NCI-H1694 treated with DMSO at 0.1 percent for 48 hours (cell line): ENCODE results near the gene C3orf70.

Source experiments
- DNase-seq: peaks from one replicate; lab custom pipeline; 2025; lab: John Stamatoyannopoulos, UW

The C3orf70 gene

DNA sequence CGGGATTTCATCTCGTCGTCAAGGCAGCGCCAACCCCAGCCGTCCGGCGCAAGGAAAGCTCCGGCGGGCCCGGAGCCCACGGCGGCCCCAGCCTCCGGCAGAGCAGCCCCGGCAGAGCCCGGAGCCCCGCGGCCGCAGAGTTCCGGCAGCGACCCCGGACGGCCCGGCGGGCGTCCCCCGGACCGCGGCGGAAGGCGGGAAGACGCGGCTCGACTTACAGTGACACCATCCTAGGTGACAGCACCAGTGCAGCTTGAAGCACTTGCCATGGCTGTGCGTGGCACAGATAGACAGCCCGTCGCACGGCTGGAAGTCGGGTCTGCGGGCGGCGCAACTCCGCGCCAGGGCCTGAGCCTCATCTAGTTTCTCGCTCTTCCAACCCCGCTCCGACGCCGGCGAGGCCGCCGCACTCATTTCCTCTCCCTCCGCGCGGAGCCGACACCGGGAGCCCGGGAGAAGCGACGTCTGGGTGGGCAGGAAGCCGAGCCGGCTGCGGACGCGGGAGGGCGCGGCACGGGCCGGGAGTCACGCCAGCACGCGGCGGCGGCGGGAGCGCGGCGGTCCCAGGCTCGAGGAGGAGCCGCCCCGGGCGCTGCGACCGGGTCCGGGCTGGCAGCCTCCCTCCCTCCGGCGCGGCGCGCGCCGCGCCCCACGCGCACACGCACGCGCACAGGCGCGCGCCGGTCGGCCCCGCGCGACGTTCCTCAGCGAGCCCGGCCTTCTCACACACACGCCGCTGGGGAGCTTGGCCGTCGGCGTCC, at the start of gene C3orf70:
TSS of gene C3orf70 (minus strand) at position 651 of the 761 bp plus-strand sequence. CDS start at position 414, 237 bp downstream.
- peak; percentile 56 for DNase-seq

DNA sequence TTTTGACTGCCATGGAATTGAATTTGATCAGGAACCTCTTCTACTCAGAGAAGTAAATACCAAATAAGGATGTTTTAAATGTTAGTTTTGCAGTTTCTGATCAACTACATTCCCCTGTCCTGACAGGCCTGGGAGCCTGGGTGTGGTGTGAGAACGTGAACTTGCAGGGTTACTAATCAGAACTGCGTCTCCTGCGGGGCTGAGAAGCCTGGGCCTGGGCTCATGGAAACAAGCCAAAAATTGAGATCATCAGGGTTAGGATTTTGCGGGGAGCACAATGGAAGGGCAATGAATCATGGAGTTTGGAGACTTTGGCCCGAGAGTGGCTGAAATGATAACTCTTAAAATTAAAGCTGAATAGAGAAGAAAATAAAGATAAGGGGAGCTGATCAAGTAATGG, 47.8 kb upstream of the C3orf70 start:
- no peak for DNase-seq

DNA sequence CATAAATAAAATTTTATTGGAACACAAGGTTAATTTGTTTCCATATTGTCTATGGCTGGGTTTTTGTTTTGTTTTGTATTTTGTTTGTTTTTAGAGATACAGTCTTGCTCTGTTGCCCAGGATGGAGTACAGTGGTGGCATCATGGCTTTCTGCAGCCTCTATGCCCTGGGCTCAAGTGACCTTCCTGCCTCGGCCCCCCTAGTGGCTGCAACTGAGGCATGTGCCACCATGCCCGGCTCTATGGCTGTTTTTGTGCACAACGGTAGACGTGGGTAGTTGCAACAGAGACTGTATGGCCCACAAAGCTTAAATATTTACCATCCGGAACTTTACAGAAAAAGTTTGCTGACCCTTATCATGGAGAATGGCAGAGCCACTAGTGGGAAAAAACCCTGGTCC, 46.8 kb upstream of the C3orf70 start:
- DNase-seq, result no peak

- no peak for DNase-seq
Observed at GRCh38 chr3:185199206-185199605, 46.3 kb upstream of the C3orf70 start.

DNA sequence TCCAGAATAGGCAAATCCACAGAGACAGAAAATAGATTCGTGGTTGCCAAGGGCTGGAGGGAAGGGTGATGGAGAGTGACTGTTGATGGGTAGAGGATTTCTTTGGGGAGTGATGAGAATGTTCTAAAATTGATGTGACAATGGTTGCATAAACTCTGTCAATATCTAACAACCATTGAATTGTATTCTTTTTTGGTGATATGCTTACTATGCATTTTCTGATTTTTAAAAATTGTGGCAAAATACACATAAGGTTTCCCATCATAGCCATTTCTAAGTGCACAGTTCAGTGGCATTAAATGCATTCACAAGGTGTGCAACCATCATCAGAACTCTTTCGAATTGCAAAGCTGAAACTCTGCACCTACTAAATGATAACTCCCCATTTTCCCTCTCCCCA, 44.2 kb upstream of the C3orf70 start:
- DNase-seq, result no peak

DNA sequence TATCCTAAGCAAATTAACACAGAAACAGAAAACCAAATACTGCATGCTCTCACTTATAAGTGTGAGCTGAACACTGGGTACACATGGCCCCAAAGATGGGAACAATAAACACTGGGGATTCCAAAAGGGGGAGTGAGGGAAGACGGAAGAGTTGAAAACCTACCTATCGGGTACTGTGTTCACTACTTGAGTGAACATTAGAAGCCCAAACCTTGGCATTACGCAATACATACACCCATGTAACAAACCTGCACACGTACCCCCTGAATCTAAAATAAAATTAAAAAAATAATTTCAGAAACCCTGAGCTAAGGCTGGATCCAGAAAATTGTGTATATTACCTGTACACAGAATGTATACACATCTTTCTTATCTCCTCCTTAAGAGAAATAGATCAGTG, 42.8 kb upstream of the C3orf70 start:
- no peak for DNase-seq

DNA sequence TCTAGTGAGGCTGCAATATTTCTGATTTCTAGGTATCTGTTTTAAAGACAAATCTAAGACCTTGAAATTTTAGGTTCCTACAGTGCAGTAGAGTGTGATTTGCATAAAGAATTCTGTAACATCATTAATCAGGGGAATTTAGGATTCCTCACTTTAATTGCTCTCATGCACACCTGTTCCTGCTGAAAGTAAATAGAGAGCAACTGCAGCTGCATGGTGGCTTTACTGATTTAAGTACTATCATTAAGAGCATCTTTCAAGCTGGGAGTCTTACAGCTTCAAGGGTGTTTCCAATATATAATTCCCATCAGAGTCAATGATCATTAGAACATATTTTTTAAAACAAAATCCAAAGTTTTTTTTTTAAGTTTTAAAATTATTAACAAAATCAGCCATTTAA, 36.0 kb upstream of the C3orf70 start:
- DNase-seq, result no peak

DNA sequence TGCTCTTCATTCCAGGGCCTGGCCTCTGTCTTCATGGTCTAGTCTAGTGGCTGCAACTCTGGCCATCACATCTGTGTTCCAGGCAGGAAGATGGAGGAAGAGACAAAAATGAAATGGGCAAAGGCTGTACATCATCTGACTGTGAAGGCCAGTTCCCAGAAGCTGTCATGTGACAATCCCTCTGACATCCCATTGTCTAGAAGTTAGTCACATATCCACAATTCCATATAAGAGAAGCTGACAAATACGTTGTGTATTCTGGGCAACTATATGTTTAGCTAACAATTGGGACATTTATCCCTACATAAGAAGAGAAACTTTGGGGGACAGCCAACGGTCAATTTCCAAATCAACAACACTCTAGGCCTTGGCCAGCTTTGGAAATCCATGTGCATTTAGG, 34.5 kb upstream of the C3orf70 start:
- no peak for DNase-seq

DNA sequence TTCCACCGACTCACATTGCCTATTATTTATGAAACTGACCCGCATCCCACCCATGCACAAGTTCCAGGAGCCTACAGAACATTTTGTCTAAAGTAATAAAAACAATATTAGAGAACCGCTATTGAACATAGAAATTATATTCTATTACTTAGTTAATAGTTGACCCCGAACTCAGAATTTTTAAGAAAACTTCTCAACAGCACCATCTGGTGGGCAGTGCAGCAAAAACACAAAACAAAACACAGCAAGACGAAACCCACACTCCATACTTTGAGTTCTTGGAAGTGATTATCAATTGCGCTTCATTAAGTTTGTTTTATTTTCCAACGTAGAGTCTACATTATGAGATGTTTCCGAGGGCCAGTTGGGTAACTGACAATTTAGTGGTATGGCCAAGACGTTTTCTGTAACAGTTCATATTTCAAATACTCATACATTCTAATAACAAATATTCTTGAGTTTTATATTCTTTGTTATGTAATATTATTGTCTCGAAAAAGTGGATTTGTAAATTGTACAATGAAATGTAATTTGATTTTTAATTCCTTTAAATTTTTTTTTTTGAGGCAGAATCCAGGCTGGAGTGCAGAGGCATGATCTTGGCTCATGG, 24.0 kb upstream of the C3orf70 start:
- DNase-seq, result peak; percentile 4

- DNase-seq, result no peak
Observed at GRCh38 chr3:185175370-185175987, 22.6 kb upstream of the C3orf70 start.

GRCh38 chr3:185172086-185173049, 19.5 kb upstream of the C3orf70 start:
- DNase-seq, result no peak

DNA sequence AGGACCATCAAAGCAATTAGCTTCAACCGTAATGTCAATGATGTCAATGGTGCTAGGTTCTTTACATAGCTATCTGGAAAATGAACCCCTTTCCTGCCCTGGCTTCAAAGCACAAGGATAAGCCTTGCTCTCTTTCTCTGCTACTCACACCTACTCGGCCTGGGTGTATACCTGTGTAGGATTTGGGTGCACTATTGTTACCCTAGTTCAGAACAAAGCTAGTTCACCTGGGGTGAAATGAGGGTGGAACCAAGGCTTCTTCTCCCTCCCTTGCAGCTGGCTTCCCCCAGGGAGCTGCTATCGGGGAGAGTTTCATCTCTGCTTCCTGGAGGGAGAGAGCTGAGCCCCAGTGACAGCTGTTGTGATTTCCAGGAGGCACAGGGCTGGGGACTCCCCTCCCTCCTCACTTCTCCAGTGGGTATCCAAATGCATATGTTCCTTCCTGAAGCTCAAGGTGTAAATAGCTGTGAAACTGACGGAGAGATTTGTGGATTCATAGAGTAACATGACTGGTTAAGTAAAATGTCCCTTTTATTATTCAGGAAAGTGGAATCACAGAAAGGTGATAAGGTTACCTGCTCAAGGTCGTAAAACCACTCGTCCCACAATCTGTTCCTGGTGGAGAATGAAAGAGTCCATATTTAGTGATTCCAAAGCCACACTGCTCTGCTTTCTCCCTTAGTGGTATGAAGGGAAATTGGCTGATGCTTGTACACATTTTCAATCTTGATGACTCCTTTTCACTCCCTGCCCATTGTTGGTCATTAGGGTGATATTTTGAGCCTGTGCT, 11.8 kb upstream of the C3orf70 start:
- peak; percentile 23 for DNase-seq

GRCh38 chr3:185162634-185163033, 9.8 kb upstream of the C3orf70 start:
- DNase-seq, result no peak

DNA sequence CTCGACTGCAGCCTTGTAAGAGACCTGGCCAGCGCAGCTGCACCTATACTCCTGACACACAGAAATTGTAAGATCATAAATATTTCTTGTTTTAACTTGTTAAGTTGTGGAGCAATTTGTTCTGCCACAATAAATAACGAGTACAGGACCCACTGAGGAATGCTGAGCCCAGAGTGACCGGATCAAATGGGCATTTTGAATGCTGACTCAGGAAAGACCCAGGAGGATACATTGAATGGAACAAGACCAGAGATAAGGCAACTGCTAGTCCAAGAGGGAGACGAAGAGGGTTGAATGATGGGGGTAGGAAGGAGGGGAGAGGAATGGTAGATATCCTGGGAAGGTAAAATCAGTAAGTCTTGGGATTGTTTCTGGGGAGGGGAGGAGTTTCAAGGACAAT, 8.9 kb upstream of the C3orf70 start:
- no peak for DNase-seq

GRCh38 chr3:185157347-185157746, 4.5 kb upstream of the C3orf70 start:
- DNase-seq, result no peak

- DNase-seq, result no peak
Observed at GRCh38 chr3:185155678-185156077, 2.8 kb upstream of the C3orf70 start.

DNA sequence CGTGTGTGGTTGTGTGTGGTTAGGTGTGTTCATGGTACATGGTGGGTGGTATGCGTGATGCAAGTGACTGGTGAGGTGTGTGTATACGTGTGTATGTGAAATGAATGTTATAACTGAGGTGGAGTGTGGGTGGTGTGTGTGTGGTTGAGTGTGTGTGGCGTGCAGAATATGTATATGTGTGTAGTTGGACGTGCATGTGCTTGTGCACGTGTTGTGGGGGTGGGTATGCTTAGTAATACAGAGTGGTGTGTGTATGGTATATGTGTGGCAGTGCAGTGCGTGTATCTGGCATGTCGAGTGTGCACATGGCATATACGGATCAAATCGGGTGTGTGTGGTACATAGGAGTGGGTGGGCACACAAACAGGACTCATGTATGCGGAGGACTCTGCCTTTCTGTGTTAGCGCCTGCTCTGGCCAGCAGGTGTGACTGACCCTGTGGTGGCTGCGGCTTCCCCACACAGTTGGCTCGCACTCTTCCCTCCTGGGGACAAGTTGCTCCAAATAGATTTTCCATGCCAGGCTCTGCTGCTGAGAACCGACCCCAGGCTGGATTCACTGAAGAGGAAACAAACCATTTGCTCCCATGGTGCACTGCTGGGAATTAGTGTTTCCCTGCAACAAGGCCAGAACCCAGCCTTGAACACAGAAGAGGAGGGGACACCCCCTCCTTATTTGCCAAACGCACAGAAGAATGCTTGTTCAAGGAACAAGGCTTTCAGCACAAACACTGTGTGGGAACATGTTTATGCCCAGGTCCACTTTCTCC, 1.2 kb upstream of the C3orf70 start:
- no peak for DNase-seq

DNA sequence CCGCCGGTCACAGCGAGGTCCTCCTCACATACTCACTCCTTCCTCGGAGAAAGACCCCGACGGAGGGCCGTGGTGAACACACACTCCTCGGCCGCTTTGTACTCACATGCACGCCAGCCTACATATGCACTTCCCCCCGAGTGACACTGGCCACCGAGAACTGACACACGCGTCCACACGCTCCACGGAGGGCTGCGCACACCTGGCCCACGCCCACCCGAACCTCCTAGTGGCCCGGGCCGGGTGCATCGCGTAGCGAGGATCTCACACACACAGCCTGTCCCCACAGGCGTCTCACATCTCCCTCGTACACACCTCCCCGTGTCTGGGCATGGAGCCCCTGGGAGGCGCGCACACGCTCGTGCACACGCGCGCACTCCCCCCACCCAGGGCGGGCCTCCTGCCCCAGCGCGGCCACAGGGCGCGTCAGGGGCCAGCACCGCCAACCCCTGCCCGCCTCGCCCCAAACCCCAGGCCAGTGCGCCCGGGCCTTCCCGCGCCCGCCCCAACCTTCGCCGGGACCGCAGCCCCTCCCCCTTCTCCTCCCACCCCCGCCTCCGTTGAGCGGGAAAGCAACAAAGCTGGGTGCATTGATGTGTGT, 411 bp upstream of the C3orf70 start:
- DNase-seq, result no peak

DNA sequence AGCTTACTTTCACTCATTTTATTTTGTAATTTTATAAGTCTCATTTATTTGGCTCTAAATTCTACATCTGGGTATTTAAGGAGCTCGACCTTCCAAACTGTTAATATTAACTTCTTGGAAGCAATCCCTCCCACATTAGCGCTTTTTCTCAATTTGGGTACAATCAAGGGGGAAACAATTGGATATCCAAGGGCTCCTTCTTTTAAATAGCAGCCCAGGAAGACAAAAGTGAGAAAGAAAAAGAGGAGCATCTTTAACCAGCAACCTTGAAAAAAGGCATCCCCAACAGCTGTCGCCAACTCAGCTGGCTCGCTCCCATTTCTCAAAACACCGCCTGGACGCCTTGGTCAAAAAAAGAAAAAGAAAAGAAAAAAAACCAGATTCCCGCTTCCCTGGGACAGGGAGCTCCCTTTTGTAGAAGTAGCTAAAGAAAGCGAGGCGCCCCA, 873 bp downstream of the C3orf70 start:
- no peak for DNase-seq
